Stimulated activated CD8-positive, alpha-beta memory T cell treated with anti-CD3 and anti-CD28 coated beads, Interleukin-15, amount 100 ng/mL, for 1 hour (primary cell): ENCODE results near the gene AWAT1.
"Not testable (repeated sequence)": the region's sequence is repeated elsewhere in the genome, so short reads cannot be mapped to it uniquely, and the experiment has no call there.

Experiments
- DNase-seq: peaks from one replicate; pipeline ENCODE4 v3.0.0-alpha.2; 2020; ENCODE audit warnings: low read depth

AWAT1 gene

DNA sequence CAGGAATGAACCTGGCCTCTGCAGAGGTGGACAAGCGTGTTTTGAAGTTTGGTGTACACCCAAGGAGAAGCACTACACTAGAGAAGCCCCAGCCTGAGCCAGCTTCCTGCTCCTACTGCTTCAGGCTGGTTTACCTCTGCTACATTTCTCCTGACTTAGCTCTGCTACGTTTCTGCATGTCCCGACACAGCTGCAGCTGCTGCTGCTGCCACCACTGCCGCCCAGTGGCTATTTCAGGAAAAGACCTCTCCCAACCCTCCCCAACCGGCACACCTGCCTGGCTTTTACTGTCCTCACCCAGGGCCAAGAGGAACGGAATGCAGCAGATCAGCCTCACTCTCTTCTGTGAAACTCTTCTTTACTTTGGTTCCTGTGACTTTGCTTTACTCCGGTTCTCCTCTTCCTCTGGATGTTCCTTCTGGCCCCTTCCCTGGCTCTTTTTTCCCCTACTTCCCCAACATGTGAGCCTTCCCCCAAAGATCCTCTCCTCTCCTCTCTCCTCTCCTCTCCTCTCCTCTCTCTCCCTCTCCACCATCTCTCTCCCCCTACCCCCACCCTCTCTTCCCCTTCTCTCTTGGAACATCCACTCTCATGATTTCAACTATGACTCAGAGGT lies 28.6 kb downstream of the AWAT1 start:
- no peak for DNase-seq

DNA sequence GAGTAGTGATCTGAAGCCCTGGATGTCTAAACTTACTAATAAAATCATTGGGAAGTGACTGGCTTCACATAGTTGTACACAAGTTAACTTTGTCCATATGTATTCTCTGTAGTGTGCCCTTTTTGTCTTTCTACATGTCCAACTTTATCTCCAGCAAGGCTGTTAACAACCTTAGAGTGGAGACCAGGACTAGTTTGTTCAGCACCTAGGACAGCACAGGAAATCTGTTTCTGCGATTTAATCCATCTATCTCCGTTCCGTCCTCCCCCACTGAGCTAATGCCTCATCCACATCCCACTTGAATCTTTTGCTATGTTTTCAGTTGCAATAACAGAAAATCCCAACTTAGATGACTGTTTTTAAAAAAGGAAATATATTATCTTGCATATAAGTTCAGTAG lies 30.3 kb downstream of the AWAT1 start:
- no peak for DNase-seq

DNA sequence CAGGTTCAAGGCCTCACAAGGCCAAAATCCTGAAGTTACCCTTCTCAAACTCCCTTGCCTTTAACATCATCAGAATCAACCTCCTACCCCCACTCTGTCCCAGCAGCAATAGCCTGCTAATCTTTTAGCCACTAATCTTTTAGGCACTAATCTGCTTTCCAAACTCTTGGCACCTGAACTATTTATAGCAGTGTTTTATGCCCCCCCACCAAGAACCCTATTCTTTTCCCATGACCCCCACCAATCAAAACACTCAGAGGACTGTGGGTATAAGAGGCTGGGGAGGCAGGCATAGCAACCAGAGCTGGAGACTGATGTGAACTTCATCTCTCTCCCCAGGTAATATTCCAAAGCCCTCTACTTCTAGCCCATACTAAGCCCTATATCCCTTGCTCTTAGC lies 33.6 kb downstream of the AWAT1 start, which contains the start of gene ARR3:
TSS of gene ARR3 (plus strand) at position 301 of the 400 bp plus-strand sequence. CDS start 1,052 bp downstream, outside the sequence.
- DNase-seq, result no peak

DNA sequence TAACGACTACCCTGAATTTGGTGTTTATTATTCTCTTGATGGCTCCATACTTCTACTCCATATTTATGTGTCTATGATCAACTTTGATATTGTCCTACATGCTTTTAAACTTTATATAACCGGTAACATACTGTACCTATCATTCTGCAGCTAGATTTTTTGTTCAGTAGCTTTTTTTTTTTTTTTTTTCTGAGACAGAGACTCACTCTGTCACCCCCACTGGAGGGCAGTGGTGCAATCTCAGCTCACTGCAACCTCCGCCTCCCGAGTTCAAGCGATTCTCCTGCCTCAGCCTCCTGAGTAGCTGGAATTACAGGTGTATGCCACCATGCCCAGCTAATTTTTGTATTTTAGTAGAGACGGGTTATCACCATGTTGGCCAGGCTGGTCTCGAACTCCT lies 39.6 kb downstream of the AWAT1 start:
- not testable (repeated sequence) for DNase-seq

DNA sequence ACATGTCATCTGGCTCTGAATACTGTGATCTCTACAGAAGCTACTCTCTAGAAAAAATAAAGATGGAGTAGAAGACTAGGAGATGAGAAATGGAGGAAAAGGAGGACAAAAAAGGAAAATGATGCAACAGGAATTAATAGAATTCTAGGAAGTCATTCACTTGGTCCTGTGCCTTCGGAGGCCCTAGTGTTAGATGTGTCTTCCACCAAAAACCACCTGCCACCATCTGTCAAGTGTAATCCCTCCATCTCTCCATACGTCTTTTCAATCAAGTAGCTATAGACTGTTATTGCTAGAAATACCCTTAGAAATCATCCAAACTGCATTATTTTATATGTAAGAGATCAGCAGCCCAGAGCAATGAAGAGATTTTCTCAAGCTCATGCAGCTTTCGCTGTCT lies 44.6 kb downstream of the AWAT1 start:
- no peak for DNase-seq

DNA sequence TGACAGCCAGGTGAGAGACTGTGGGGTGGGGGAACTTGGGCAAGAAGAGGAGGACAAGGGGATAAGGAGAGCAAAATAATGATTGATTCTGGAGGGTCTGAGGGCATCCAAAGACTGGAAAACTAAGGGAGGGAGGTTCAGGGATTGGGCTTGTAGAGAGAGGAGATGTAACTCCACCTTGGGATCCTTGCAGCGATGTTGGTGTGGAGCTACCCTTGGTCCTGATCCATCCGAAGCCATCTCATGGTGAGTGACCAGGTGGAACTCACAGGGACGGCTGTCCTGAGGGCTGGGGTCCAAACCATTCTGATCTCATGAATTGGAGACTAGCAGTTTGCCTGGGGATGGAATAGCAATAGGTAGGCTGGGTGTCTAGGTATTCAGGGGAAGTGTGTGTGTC lies 46.1 kb downstream of the AWAT1 start:
- DNase-seq, result no peak

DNA sequence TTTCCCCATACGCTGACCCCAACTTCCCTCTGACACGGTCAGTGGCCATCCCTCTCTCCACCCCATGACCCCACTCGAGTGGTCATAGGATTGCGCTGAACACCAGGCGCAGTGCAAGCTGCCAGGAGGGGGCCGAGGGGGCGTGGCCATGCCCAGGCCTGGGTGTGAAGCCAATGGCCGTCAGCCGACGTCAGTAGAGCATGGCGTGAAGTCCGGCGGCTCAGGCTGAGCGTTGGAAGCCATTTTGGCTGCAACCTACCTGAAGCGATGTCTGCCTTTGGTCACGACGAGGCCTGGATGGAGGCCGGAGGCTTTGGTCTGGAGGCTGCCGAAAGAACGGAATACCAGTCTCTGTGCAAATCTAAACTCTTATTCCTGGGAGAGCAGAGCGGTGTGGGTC lies 47.5 kb downstream of the AWAT1 start, which contains the start of gene RAB41:
TSS of gene RAB41 (plus strand) at position 222 of the 400 bp plus-strand sequence. CDS start at position 268, 46 bp downstream.
- DNase-seq, result no peak

DNA sequence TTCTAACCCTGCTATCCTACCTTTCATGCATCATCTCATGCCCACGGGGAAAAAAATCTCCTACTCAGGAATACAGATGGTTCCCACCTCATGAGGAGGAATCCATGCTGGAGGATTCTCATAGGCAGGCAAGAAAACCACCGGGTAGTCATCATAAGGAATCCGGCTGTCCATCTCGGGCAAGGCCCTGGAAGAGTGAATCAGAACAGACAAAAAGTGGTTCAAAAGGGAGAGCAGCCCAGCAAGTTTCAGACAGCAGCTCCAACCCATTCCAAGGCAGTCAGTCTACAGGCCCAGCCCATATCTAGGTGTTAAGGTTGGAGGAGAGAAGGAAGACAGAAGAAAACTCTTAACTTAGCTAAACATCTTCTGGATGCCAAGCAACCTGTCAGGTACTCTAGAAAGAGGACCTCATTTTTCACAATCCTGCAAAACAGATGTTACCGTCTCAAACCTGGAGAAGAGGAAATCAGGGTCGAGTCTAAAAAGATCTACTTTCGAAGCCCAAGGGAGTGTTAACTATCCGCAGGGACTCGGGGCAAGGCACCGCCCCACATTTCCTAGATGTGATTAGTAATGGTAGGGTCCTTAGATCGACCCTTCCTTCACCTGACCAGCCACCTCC lies 54.8 kb downstream of the AWAT1 start:
- DNase-seq, result no peak
